ENCODE data around the gene ELAVL1.

Gene ELAVL1

DNA sequence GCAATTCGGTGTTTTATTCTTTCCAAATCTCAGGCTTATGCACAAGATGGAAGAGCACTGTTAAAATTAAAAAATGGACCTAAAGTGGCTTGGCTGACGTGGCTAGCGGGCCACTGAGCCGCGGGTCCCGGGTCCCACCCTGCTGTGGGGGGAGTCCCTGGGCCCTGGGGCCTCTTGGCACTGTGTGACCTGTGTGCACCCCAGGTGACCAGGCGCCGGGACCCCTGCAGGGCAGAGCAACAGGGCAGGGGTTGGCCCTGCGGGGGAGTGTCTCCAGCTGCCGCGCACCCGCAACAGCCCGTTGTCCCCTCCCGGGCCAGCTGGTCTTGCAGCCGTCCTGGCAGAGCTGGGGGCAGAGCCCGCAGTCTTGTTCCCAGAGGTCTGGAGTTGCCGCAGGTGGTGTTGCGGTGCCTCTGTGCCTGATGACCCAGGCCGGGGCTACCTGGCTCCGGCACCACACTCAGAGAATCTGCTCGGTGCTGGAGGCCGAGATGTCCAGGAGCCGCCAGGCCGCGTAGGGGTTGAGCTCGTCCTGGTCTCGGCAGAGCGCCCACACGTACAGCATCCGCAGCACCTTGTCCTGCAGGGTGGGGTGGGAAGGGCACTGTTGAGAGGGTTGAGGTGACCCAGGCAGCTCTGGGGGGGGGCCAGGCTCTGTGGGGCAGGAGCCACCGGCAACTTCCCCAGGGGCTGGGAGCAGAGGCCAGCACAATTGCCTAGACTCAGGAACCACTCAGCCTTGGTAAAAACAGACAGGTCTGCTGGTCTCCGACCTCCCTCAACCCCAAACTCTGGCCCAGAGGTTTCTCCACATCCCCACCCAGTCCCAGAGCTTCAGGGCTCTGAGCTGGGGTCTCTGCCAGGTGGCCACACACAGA, 78.5 kb downstream of the ELAVL1 start:
- H3K4me3 ChIP-seq (ENCODE audit: low read depth, low read length): no peak overlapping the region
- DNase-seq (ENCODE audit: low read depth, low spot score): no peak
- POLR2A ChIA-PET: interaction anchor here (1.2 kb wide), 1 partner anchor 17 kb away, joined by 3 read pairs; the partner anchor contains the start of gene TIMM44
- TF ChIP-seq, protein P1, sequence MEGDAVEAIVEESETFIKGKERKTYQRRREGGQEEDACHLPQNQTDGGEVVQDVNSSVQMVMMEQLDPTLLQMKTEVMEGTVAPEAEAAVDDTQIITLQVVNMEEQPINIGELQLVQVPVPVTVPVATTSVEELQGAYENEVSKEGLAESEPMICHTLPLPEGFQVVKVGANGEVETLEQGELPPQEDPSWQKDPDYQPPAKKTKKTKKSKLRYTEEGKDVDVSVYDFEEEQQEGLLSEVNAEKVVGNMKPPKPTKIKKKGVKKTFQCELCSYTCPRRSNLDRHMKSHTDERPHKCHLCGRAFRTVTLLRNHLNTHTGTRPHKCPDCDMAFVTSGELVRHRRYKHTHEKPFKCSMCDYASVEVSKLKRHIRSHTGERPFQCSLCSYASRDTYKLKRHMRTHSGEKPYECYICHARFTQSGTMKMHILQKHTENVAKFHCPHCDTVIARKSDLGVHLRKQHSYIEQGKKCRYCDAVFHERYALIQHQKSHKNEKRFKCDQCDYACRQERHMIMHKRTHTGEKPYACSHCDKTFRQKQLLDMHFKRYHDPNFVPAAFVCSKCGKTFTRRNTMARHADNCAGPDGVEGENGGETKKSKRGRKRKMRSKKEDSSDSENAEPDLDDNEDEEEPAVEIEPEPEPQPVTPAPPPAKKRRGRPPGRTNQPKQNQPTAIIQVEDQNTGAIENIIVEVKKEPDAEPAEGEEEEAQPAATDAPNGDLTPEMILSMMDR (IDR thresholded peaks at IDR 0.05; ENCODE audit: insufficient read depth, low read length, missing control alignments): no peak
- CTCF ChIA-PET: interaction anchor here (0.8 to 4.2 kb wide), 6 partner anchors 9 to 93 kb away, joined by 3 to 43 read pairs (median 4); partner anchors contain the start of gene TIMM44

DNA sequence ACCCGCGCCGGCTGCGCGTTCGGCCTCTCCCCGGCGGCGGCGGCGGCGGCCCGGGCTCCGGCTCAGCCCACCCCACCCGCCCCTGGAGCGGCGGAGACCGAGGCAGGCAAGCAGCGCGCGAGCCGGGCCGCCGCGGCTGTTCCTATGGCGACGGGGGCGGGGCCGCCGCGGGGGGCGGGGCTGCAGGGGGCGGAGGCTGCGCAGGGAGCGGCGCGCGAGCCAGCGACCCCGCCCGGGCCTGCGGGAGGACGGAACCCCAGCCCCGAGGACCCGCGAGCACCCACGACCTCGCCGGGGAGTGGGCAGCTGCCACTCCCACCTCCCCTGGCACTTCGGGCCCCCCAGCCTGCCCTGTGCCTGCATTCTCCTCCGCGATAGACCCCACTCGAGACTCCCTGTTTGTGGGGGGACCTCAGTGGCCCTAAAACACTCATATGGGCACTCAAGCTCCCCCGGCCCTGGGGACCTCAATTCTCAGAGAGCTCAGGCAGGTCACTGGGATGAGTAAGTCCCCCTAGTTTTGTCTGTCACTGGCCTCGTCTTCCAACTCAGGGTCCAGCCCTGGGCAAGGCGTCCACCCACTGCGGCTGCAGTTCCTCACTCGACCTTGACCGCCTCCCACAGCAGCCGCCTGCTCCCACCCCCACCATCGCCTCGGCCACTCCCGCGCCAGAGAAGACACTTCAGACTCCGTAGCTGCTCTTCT, 79.3 kb downstream of the ELAVL1 start, which contains the start of gene CTXN1:
CTXN1 (minus strand) TSS at position 115 of the 706 bp plus-strand sequence. CDS start 597 bp downstream, outside the sequence.
- POLR2A ChIA-PET: no interaction called here
- CTCF ChIA-PET: interaction anchor here (1.0 to 4.2 kb wide), 5 partner anchors 10 to 73 kb away, joined by 3 to 43 read pairs (median 4); partner anchors contain the start of gene TIMM44
- TF ChIP-seq, protein P1 (IDR thresholded peaks at IDR 0.05; ENCODE audit: insufficient read depth, low read length, missing control alignments): no peak
- H3K4me3 ChIP-seq (ENCODE audit: low read depth, low read length): peak within 1 kb of the TSS; percentile 53
- no peak for DNase-seq (ENCODE audit: low read depth, low spot score)

DNA sequence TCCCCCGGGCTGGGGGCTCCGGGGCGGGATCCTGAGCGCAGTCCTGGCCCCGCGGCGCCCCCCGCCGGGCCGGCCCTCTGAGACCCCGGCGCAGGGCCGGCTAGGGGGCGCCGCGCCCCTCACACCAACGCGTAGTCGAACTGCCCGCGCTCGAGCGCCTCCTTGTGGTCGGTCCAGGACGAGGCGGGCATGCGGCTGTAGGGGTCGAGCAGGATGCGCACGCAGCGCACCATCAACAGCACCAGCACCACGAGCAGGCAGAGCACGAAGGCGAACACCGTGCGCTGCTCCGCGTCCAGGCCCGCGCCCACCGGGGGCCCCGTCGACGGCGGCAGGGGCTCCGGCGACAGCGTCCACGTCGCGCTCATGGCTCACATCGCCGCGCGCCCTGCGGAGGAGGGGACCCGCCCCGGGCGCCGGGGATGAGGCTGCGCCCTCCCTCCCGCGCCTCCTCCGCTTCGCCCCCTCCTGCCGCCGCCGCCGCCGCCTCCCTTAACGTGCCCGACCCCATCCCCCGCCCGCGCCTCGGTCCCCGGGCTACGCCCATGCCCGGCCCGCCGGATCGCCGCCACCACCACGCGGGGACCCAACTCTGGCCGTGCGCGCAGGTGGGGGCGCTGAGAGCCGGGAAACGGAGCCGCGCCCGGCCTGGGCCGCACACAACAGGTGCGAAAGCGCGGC, 80.1 kb downstream of the ELAVL1 start:
- CTCF ChIA-PET: interaction anchor here (1.0 to 4.2 kb wide), 2 partner anchors 19 to 45 kb away, joined by 4 to 43 read pairs; partner anchors contain the start of gene TIMM44
- no peak for DNase-seq (ENCODE audit: low read depth, low spot score)
- TF ChIP-seq, protein P1 (IDR thresholded peaks at IDR 0.05; ENCODE audit: insufficient read depth, low read length, missing control alignments): peak; percentile 96
- POLR2A ChIA-PET: no interaction called here
- peak overlapping the region; percentile 49 for H3K4me3 ChIP-seq (ENCODE audit: low read depth, low read length)

DNA sequence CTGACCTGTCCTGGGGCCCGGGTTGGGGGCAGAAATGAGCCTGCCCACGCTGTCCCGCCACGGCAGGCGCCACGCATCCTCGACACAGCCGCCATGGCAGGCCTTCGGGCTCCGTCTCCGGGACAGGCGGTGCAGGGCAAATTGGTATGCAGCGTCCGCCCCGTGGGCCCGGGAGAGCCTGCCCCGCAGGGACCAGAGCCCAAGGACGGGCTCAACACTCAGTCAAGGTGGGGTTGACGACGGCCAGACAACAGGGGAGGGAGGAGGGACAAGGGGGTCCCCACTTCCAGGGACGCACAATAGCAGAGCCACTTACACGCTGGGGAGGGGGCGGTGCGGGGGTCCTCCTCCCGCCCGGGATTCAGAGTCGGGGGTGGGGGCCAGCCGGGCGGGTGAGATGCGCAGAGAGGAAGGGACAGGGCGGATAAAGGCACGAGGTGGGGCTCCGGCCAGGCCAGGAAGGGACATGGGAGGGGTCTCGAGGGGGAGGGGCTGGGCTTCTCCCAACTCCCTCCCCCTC, 80.7 kb downstream of the ELAVL1 start:
- H3K4me3 ChIP-seq (ENCODE audit: low read depth, low read length): no peak overlapping the region; the same call in 1 of the 2 replicates
- no peak for DNase-seq (ENCODE audit: low read depth, low spot score)
- TF ChIP-seq, protein P1 (IDR thresholded peaks at IDR 0.05; ENCODE audit: insufficient read depth, low read length, missing control alignments): no peak
- ChIA-PET CTCF (interaction anchor here (0.6 to 2.0 kb wide), 5 partner anchors 13 to 314 kb away, joined by 3 to 6 read pairs (median 3); no protein-coding TSS in a partner anchor), POLR2A (interaction anchor here (0.7 kb wide), 1 partner anchor 51 kb away, joined by 4 read pairs; no protein-coding TSS in a partner anchor)

DNA sequence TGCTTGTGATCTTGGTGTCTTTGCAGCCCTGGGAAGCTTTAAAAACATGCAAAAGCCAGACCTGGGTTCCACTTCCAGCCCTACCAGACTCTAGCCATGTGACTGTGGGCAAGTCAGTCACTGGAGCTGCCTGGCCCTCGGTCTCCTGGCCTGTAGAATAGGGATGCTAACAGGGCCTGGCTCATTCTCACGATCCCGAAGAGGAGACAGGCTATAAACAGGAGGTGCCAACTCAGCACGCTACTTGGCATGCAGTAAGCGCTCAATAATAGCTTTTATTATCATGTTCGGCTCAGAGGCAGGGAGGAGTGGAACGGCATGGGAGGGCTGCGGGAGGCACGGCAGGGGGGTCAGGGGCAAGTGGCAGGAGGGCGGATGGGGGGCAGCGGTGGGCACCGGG, 81.2 kb downstream of the ELAVL1 start:
- DNase-seq (ENCODE audit: low read depth, low spot score): no peak
- no peak overlapping the region for H3K4me3 ChIP-seq (ENCODE audit: low read depth, low read length)
- ChIA-PET CTCF (interaction anchor here (0.6 to 2.0 kb wide), 6 partner anchors 14 to 315 kb away, joined by 3 to 6 read pairs (median 3); no protein-coding TSS in a partner anchor), POLR2A (interaction anchor here (0.7 kb wide), 1 partner anchor 51 kb away, joined by 4 read pairs; no protein-coding TSS in a partner anchor)
- TF ChIP-seq, protein P1 (IDR thresholded peaks at IDR 0.05; ENCODE audit: insufficient read depth, low read length, missing control alignments): no peak

All from AG04449 (cell line).